ENCODE results near the gene LGALS12.

Gene LGALS12

DNA sequence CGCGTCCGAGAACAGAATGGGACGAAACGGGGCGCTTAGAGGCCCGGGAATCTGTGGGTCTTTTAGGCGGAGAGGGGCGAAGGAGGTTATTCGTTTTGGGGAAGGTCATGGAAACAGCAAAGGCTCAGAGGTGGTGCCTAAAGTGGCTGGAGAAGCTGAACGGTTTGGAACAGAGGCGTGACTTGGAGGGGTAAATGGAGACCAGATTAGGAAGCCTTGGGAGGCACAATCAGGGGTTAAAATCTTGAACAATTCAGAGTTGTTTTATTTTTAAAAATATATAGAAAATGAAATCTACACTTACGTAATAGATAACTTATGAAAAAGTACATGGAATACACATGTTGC, 14.7 kb upstream of the LGALS12 start:
- in situ Hi-C loops (cut with MboI; ENCODE audit: low sequenced_read_pairs, unreplicated experiment) = no loop called here
- no peak for DNase-seq (ENCODE audit: low spot score)
- TF ChIP-seq, protein P1, sequence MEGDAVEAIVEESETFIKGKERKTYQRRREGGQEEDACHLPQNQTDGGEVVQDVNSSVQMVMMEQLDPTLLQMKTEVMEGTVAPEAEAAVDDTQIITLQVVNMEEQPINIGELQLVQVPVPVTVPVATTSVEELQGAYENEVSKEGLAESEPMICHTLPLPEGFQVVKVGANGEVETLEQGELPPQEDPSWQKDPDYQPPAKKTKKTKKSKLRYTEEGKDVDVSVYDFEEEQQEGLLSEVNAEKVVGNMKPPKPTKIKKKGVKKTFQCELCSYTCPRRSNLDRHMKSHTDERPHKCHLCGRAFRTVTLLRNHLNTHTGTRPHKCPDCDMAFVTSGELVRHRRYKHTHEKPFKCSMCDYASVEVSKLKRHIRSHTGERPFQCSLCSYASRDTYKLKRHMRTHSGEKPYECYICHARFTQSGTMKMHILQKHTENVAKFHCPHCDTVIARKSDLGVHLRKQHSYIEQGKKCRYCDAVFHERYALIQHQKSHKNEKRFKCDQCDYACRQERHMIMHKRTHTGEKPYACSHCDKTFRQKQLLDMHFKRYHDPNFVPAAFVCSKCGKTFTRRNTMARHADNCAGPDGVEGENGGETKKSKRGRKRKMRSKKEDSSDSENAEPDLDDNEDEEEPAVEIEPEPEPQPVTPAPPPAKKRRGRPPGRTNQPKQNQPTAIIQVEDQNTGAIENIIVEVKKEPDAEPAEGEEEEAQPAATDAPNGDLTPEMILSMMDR (IDR thresholded peaks at IDR 0.05; ENCODE audit: borderline replicate concordance, control extremely low read depth, extremely low read depth, insufficient read depth, missing control alignments) = no peak

DNA sequence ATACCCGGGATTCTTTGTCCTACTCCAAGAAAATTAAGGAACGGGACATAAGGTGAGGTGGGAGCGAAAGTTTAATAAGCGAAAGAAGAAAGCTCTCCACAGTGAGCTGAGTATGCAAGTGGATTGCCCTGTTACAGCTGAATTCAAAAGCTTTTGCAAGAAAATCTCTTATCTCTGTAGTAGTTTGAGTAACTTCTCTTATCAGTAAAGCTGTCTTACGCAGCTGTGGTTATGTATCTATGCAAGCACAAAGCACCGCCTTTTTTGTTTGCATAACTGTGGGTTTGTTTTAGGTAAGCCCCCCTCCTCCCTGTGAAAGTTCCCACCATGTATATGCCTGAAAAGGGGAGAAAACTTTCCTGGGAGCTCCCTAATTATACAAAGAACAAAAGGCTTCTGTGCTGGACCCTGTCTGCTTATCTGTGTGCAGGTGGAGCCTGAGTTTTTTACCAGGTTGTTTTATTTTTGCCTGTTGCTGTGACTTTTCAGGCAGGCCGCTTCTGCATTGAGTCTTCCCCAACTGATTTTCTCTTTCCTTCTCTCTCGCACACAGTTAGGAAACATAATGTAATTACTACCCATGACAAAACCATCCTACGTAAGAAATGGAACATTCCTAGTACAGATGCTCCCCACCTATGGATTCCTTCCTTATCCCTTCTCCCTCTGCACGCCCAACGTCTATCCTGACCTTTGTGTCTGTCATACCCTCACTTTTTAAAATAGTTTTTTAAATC, 14.1 kb upstream of the LGALS12 start:
- DNase-seq (ENCODE audit: low spot score) = no peak
- in situ Hi-C loops (cut with MboI; ENCODE audit: low sequenced_read_pairs, unreplicated experiment) = no loop called here
- TF ChIP-seq, protein P1 (IDR thresholded peaks at IDR 0.05; ENCODE audit: borderline replicate concordance, control extremely low read depth, extremely low read depth, insufficient read depth, missing control alignments) = no peak

DNA sequence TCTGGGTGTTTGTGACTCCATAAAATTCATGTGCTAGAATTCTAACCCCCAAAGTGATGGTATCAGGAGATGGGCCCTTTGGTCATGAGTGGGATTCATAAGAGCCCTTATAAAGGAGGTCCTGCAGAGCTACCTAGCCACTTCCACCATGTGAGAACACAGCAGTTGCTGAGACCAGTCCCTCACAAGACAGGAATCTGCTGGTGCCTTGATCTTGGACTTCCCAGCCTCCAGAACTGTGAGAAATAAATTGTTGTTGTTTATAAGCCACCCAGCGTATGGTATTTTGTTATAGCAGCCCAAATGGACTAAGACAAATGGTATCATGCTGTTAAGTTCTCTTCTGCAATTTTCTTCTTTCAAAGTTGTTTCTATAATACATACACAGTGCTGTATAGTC, 13.4 kb upstream of the LGALS12 start:
- in situ Hi-C loops (cut with MboI; ENCODE audit: low sequenced_read_pairs, unreplicated experiment) = no loop called here
- TF ChIP-seq, protein P1 (IDR thresholded peaks at IDR 0.05; ENCODE audit: borderline replicate concordance, control extremely low read depth, extremely low read depth, insufficient read depth, missing control alignments) = no peak
- no peak for DNase-seq (ENCODE audit: low spot score)

GRCh38 chr11:63493127-63493526, 12.8 kb upstream of the LGALS12 start:
- in situ Hi-C loops (cut with MboI; ENCODE audit: low sequenced_read_pairs, unreplicated experiment) = no loop called here
- TF ChIP-seq, protein P1 (IDR thresholded peaks at IDR 0.05; ENCODE audit: borderline replicate concordance, control extremely low read depth, extremely low read depth, insufficient read depth, missing control alignments) = no peak
- no peak for DNase-seq (ENCODE audit: low spot score)

DNA sequence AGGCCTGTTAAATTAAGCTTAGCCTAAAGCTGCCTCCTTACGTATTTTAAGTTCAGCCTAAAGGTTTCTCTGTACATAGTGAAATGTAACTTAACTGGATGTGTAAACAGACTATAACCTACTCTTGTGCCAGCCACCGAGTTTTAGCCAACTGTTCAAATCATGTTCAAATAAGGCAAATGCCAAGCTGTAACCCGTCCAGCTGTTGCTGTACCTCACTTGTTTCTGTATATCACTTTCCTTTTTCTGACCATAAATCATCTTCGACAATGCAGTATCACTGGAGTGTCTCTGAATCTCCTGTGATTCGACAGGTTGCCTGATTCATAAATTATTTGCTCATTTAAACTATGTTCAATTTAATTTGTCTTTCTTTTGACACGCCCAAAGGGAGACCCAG, 10.9 kb upstream of the LGALS12 start:
- no peak for DNase-seq (ENCODE audit: low spot score)
- in situ Hi-C loops (cut with MboI; ENCODE audit: low sequenced_read_pairs, unreplicated experiment) = no loop called here
- TF ChIP-seq, protein P1 (IDR thresholded peaks at IDR 0.05; ENCODE audit: borderline replicate concordance, control extremely low read depth, extremely low read depth, insufficient read depth, missing control alignments) = no peak

DNA sequence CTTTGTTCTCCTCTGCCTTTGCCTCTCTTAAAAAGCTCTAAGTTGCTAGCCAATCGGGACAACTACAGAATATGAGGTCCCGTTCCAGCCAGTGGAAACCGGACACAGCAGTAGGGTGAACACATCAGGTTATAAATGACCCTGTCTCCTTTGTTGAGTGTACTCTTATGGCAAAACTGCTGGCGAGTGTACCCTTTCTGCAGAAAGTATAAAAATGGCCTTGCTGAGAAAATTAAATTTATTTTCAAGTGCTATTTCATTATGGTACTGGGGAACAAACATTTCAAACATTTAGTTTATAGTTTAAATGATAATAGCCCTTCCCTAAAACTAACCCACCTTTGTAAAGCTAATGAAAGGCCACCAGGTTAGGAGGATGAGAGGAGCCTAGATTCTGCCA, 6.0 kb upstream of the LGALS12 start:
- TF ChIP-seq, protein P1 (IDR thresholded peaks at IDR 0.05; ENCODE audit: borderline replicate concordance, control extremely low read depth, extremely low read depth, insufficient read depth, missing control alignments) = no peak
- in situ Hi-C loops (cut with MboI; ENCODE audit: low sequenced_read_pairs, unreplicated experiment) = no loop called here
- DNase-seq (ENCODE audit: low spot score) = no peak

Data from GM13976 (cell line).